GM18858 (cell line): Measurements from ENCODE around the gene ACTG2.
A peak's percentile ranks its signal among the peaks of the same experiment; 100 is the strongest.

Experiments
- ATAC-seq: cut with Tn5 transposase; IDR thresholded peaks from one replicate; pipeline ENCODE4 v1.9.1; 2021; ENCODE audit not compliant: unreplicated experiment

The ACTG2 gene

GRCh38 chr2:73963385-73964120, 70.7 kb downstream of the ACTG2 start:
- ATAC-seq: peak; percentile 91

GRCh38 chr2:73964223-73964622, 71.4 kb downstream of the ACTG2 start:
- ATAC-seq: no peak

GRCh38 chr2:73965053-73965452, 72.2 kb downstream of the ACTG2 start:
- ATAC-seq: no peak

- no peak for ATAC-seq
These were observed 75.6 kb downstream of the ACTG2 start for GRCh38 chr2:73968357-73968937.

GRCh38 chr2:73969356-73969755, 76.5 kb downstream of the ACTG2 start:
- no peak for ATAC-seq
